Inferior parietal cortex (tissue), 1 donor: Measurements from ENCODE around the gene BZW1.
"Not testable (repeated sequence)": the region's sequence is repeated elsewhere in the genome, so short reads cannot be mapped to it uniquely, and the experiment has no call there.

Source experiments
- DNase-seq: peaks from one replicate; pipeline ENCODE4 v3.0.0-alpha.2; 2016; ENCODE audit errors: extremely low spot score

BZW1 gene

GRCh38 chr2:200791905-200792304, 19.8 kb upstream of the BZW1 start:
- DNase-seq: no peak

GRCh38 chr2:200794143-200794542, 17.6 kb upstream of the BZW1 start:
- DNase-seq: no peak

- DNase-seq: no peak
These were observed 16.7 kb upstream of the BZW1 start for GRCh38 chr2:200795028-200795440.

GRCh38 chr2:200796561-200796960, 15.1 kb upstream of the BZW1 start:
- no peak for DNase-seq

- no peak for DNase-seq
These were observed 14.4 kb upstream of the BZW1 start for GRCh38 chr2:200797242-200797770.

- no peak for DNase-seq
These were observed 13.2 kb upstream of the BZW1 start for GRCh38 chr2:200798514-200798913.

- no peak for DNase-seq
These were observed 11.3 kb upstream of the BZW1 start for GRCh38 chr2:200800458-200800857.

GRCh38 chr2:200801431-200801830, 10.3 kb upstream of the BZW1 start:
- DNase-seq: not testable (repeated sequence)

- no peak for DNase-seq
These were observed 2.0 kb upstream of the BZW1 start for GRCh38 chr2:200809506-200810251.

- DNase-seq: no peak
These were observed 1.3 kb upstream of the BZW1 start for GRCh38 chr2:200810252-200810997.

GRCh38 chr2:200810998-200811332, 745 bp upstream of the BZW1 start:
- DNase-seq: no peak

GRCh38 chr2:200812122-200813022, 662 bp downstream of the BZW1 start:
- peak; percentile 27 for DNase-seq

GRCh38 chr2:200814276-200814815, 2.6 kb downstream of the BZW1 start:
- no peak for DNase-seq

GRCh38 chr2:200814917-200815316, 3.2 kb downstream of the BZW1 start:
- DNase-seq: no peak

- not testable (repeated sequence) for DNase-seq
These were observed 7.0 kb downstream of the BZW1 start for GRCh38 chr2:200818732-200819131.

- DNase-seq: no peak
These were observed 9.0 kb downstream of the BZW1 start for GRCh38 chr2:200820573-200821234.

- DNase-seq: no peak
These were observed 10.1 kb downstream of the BZW1 start for GRCh38 chr2:200821686-200822245.

- DNase-seq: no peak
These were observed 16.4 kb downstream of the BZW1 start for GRCh38 chr2:200828104-200828503.

- DNase-seq: no peak
These were observed 17.0 kb downstream of the BZW1 start for GRCh38 chr2:200828572-200829257.

- no peak for DNase-seq
These were observed 17.5 kb downstream of the BZW1 start for GRCh38 chr2:200829258-200829655.
